ENCODE measurements around the gene OXSR1.
A peak's percentile ranks its signal among the peaks of the same experiment; 100 is the strongest.

The OXSR1 gene

DNA sequence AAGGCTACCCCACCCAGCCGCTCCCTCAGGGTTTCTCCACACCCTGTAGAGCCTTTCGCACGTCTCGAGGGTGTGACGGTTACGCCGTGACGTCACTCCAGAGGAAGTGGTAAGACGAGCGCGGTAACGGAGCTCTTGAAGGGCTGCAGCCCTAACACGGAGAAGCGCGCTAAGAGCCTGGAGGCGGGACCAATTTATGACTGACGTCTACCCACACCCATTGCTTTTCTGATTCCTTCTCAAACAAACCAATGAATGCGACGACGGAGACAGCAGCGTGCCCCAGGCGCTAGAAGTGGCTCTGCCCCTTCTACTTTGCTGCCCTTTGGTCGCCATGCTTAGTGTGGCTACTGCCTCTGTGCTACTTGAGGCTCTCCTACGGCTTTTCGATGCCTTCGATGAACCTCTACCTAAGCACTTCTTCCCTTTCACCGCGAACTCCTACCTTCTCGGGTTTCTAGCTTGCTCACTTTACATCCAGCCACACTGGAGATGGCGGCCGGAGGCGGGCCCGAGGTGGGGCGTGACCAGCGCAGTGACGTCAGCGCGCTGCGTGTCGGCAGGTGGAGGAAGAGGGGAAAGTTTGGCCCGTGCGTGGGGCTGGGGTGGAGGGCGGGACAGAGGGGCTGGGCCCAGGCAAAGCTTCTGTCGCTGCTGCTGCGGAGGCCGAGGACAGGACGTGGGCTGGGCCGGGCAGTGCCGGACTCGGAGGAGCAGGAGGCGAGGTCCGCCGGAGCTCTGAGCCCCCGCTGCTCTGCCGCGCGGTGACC, at the start of gene OXSR1:
OXSR1 (plus strand) TSS at position 586 of the 770 bp plus-strand sequence. CDS start 340 bp downstream, outside the sequence.
- peaks cover 8 to 10% of the 10 kb centered on the region in 2 donors for H3K4me1 ChIP-seq (ENCODE audit: control insufficient read depth in 1 of 2, insufficient read depth in 2 of 2, low read length in 2 of 2)
- no peaks in the 10 kb centered on the region for H3K27me3 ChIP-seq (ENCODE audit: control insufficient read depth in 1 of 2, insufficient read depth in 2 of 2, low read length in 2 of 2)
- no peaks in the 10 kb centered on the region for H3K9me3 ChIP-seq (ENCODE audit: control insufficient read depth in 1 of 2, low read length in 2 of 2)
- peak within 1 kb of the TSS; percentile 72 to 86 for H3K4me3 ChIP-seq (ENCODE audit: low read depth in 1 of 2, low read length in 2 of 2)
- H3K9ac ChIP-seq (ENCODE audit: low read depth in 1 of 2, low read length in 2 of 2), result peak within 1 kb of the TSS; percentile 76 to 92
- H3K27ac ChIP-seq (ENCODE audit: low read depth, low read length), result peak within 1 kb of the TSS; percentile 97
- no peaks in the 10 kb centered on the region for H3K36me3 ChIP-seq (ENCODE audit: control insufficient read depth in 1 of 2, insufficient read depth in 2 of 2, low read length in 2 of 2)

DNA sequence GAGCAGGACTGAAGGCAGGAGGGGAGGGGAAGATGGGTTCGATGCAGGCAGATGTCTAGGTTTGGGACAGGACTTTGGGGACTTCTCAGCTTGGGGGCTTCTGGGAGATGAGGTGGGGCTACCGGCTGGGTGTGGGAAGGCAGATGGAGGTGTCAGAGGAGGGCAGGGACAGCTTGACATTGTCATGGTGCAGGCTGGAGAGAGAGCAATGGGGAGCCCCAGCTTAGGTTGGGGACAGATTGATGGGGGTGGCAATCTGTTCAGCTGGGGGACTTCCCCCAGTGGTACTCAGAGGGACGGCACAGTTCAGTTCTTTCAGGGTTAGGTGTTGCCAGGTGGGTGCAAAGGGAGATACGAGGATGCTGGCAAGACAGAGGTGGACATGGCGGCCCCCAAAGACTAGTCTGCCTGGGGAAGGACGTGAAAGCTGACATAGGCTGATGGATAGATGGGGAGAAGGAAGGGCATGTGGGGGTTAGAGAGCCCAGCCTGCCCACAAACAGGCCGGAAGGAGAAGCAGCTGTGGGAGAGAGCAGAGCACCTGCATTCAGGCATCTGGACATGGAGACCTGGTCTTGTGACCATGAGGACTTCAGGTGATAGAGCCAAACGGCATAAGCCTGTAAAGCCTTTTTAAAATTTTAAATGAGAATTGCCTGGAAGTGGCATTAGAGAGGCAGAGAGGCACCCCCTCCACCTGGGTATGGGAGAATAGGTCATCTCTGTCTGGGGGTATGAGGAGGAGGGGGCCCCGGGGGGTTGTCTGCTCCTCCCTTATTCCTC, 49.5 kb upstream of the OXSR1 start:
- peaks cover 14% of the 10 kb centered on the region in 2 donors for H3K36me3 ChIP-seq (ENCODE audit: control insufficient read depth in 1 of 2, insufficient read depth in 2 of 2, low read length in 2 of 2)
- H3K27ac ChIP-seq (ENCODE audit: low read depth, low read length), result no peak overlapping the region
- H3K4me1 ChIP-seq (ENCODE audit: control insufficient read depth in 1 of 2, insufficient read depth in 2 of 2, low read length in 2 of 2), result peaks cover 0 to 3% of the 10 kb centered on the region in 2 donors
- no peaks in the 10 kb centered on the region for H3K27me3 ChIP-seq (ENCODE audit: control insufficient read depth in 1 of 2, insufficient read depth in 2 of 2, low read length in 2 of 2)
- H3K9me3 ChIP-seq (ENCODE audit: control insufficient read depth in 1 of 2, low read length in 2 of 2), result no peaks in the 10 kb centered on the region
- H3K4me3 ChIP-seq (ENCODE audit: low read depth in 1 of 2, low read length in 2 of 2), result no peak overlapping the region
- no peak overlapping the region for H3K9ac ChIP-seq (ENCODE audit: low read depth in 1 of 2, low read length in 2 of 2)

- Histone ChIP-seq H3K27ac (ENCODE audit: low read depth, low read length) (no peak overlapping the region), H3K36me3 (ENCODE audit: control insufficient read depth in 1 of 2, insufficient read depth in 2 of 2, low read length in 2 of 2) (peaks cover 19 to 22% of the 10 kb centered on the region in 2 donors), H3K27me3 (ENCODE audit: control insufficient read depth in 1 of 2, insufficient read depth in 2 of 2, low read length in 2 of 2) (no peaks in the 10 kb centered on the region), H3K4me1 (ENCODE audit: control insufficient read depth in 1 of 2, insufficient read depth in 2 of 2, low read length in 2 of 2) (peaks cover 0 to 3% of the 10 kb centered on the region in 2 donors), H3K4me3 (ENCODE audit: low read depth in 1 of 2, low read length in 2 of 2) (no peak overlapping the region), H3K9ac (ENCODE audit: low read depth in 1 of 2, low read length in 2 of 2) (no peak overlapping the region), H3K9me3 (ENCODE audit: control insufficient read depth in 1 of 2, low read length in 2 of 2) (no peaks in the 10 kb centered on the region)
Observed at GRCh38 chr3:38116471-38117162, 48.7 kb upstream of the OXSR1 start.

DNA sequence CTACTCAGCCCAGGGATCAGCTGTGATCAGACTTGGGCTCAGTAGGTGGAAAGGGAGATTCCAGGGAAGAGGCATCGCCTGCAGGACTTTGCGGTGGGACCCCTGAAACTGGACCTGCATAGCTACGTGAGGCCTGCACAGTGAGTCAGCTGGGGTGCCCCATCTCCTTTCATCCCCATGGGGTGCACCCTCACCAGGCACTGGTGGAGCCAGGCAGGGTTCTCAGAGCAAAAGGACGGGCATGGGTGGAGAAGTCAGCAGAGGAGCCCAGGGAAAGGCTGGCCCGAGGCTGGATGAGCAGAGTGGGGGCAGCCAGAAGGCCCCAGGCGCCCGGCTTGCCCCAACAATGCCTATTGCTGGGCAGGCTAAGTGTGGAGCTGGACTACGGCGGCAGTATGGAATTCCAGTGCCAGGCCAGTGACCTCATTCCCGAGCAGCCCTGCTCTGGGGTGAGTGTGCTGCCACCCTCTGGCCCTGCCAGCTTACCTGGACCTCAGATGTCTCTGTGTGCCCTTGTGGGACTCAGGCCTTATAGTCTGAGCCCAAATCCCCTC, 48.1 kb upstream of the OXSR1 start:
- Histone ChIP-seq H3K36me3 (ENCODE audit: control insufficient read depth in 1 of 2, insufficient read depth in 2 of 2, low read length in 2 of 2) (peaks cover 25 to 28% of the 10 kb centered on the region in 2 donors), H3K27ac (ENCODE audit: low read depth, low read length) (no peak overlapping the region), H3K27me3 (ENCODE audit: control insufficient read depth in 1 of 2, insufficient read depth in 2 of 2, low read length in 2 of 2) (no peaks in the 10 kb centered on the region), H3K4me1 (ENCODE audit: control insufficient read depth in 1 of 2, insufficient read depth in 2 of 2, low read length in 2 of 2) (peaks cover 0 to 3% of the 10 kb centered on the region in 2 donors), H3K9me3 (ENCODE audit: control insufficient read depth in 1 of 2, low read length in 2 of 2) (no peaks in the 10 kb centered on the region), H3K9ac (ENCODE audit: low read depth in 1 of 2, low read length in 2 of 2) (no peak overlapping the region), H3K4me3 (ENCODE audit: low read depth in 1 of 2, low read length in 2 of 2) (no peak overlapping the region)

DNA sequence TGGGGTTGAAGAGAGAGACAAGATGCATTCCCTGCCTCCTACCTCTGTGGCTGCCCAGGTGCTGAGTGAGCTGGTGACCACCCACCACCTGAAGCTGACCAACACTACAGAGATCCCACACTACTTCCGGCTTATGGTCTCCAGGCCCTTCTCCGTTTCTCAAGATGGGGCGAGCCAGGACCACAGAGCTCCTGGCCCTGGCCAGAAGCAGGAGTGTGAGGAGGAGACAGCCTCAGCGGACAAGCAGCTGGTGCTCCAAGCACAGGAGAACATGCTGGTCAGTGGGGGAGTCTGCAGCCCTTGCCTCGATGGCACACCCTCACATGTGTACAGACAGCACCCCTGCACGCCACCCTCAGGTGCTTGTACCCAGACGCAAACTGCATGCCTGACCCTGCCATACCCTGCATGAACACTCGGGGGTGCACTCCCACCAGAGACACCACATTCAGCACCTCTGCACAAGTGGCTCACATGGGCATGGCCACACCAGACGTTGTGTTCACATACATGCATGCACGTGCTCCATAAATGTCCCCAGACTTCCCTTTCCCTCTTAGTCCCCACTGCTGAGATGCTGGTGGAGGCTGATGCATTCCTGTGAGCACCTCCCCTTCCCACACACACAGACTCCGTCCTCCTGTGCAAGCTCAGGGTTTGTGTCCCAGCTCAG, 47.5 kb upstream of the OXSR1 start:
- no peaks in the 10 kb centered on the region for H3K27me3 ChIP-seq (ENCODE audit: control insufficient read depth in 1 of 2, insufficient read depth in 2 of 2, low read length in 2 of 2)
- no peak overlapping the region for H3K27ac ChIP-seq (ENCODE audit: low read depth, low read length)
- peaks cover 0 to 3% of the 10 kb centered on the region in 2 donors for H3K4me1 ChIP-seq (ENCODE audit: control insufficient read depth in 1 of 2, insufficient read depth in 2 of 2, low read length in 2 of 2)
- peaks cover 32 to 35% of the 10 kb centered on the region in 2 donors for H3K36me3 ChIP-seq (ENCODE audit: control insufficient read depth in 1 of 2, insufficient read depth in 2 of 2, low read length in 2 of 2)
- no peak overlapping the region for H3K9ac ChIP-seq (ENCODE audit: low read depth in 1 of 2, low read length in 2 of 2)
- no peaks in the 10 kb centered on the region for H3K9me3 ChIP-seq (ENCODE audit: control insufficient read depth in 1 of 2, low read length in 2 of 2)
- H3K4me3 ChIP-seq (ENCODE audit: low read depth in 1 of 2, low read length in 2 of 2), result no peak overlapping the region

DNA sequence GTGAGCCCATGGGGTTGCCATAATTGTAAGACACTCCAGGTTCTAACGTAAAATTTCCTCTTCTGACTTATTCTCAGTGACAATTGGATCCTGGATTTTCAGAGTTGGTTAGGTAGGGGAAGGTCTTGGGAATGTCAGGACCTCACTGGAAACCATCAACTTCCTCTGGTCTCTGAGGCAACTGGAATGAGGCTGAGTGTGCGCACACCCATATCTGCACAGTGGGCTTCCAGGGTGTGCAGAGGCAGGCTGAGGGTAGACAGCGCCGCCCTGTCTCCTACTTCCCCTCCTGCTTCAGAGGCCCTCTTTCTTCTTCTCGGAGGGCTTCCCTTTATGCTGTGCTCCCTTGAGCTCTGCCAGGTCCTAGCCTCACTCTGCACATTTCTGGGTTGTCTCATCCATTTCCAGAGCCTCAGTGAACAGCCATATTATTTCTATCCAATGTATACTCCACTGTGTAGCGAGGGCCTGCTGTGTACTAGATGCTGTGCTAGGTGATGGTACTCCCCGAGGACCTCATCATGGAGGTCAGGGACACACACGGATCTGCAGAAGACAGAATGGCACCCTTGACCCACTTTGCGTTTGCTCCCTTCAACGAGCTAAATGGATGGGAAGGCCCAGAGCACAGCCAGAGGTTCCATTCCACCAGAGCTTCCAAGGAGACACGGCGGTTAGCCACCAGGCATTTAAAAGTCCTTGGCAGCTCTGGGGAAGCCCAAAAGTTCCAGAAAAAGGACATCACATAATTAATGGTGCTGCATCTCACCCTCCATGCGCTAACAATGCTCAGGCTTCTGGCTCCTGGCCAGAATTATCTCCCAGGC, 46.7 kb upstream of the OXSR1 start:
- peaks cover 35 to 39% of the 10 kb centered on the region in 2 donors for H3K36me3 ChIP-seq (ENCODE audit: control insufficient read depth in 1 of 2, insufficient read depth in 2 of 2, low read length in 2 of 2)
- H3K4me3 ChIP-seq (ENCODE audit: low read depth in 1 of 2, low read length in 2 of 2), result no peak overlapping the region
- H3K27me3 ChIP-seq (ENCODE audit: control insufficient read depth in 1 of 2, insufficient read depth in 2 of 2, low read length in 2 of 2), result no peaks in the 10 kb centered on the region
- no peak overlapping the region for H3K9ac ChIP-seq (ENCODE audit: low read depth in 1 of 2, low read length in 2 of 2)
- H3K9me3 ChIP-seq (ENCODE audit: control insufficient read depth in 1 of 2, low read length in 2 of 2), result no peaks in the 10 kb centered on the region
- peaks cover 0 to 3% of the 10 kb centered on the region in 2 donors for H3K4me1 ChIP-seq (ENCODE audit: control insufficient read depth in 1 of 2, insufficient read depth in 2 of 2, low read length in 2 of 2)
- H3K27ac ChIP-seq (ENCODE audit: low read depth, low read length), result no peak overlapping the region

GRCh38 chr3:38119248-38119544, 46.1 kb upstream of the OXSR1 start:
- no peaks in the 10 kb centered on the region for H3K27me3 ChIP-seq (ENCODE audit: control insufficient read depth in 1 of 2, insufficient read depth in 2 of 2, low read length in 2 of 2)
- no peak overlapping the region for H3K4me3 ChIP-seq (ENCODE audit: low read depth in 1 of 2, low read length in 2 of 2)
- H3K36me3 ChIP-seq (ENCODE audit: control insufficient read depth in 1 of 2, insufficient read depth in 2 of 2, low read length in 2 of 2), result peaks cover 35 to 41% of the 10 kb centered on the region in 2 donors
- no peak overlapping the region for H3K9ac ChIP-seq (ENCODE audit: low read depth in 1 of 2, low read length in 2 of 2)
- no peaks in the 10 kb centered on the region for H3K9me3 ChIP-seq (ENCODE audit: control insufficient read depth in 1 of 2, low read length in 2 of 2)
- peaks cover 0 to 3% of the 10 kb centered on the region in 2 donors for H3K4me1 ChIP-seq (ENCODE audit: control insufficient read depth in 1 of 2, insufficient read depth in 2 of 2, low read length in 2 of 2)
- no peak overlapping the region for H3K27ac ChIP-seq (ENCODE audit: low read depth, low read length)

- H3K9ac ChIP-seq (ENCODE audit: low read depth in 1 of 2, low read length in 2 of 2), result no peak overlapping the region
- H3K4me3 ChIP-seq (ENCODE audit: low read depth in 1 of 2, low read length in 2 of 2), result no peak overlapping the region
- peaks cover 38 to 49% of the 10 kb centered on the region in 2 donors for H3K36me3 ChIP-seq (ENCODE audit: control insufficient read depth in 1 of 2, insufficient read depth in 2 of 2, low read length in 2 of 2)
- peaks cover 0 to 3% of the 10 kb centered on the region in 2 donors for H3K4me1 ChIP-seq (ENCODE audit: control insufficient read depth in 1 of 2, insufficient read depth in 2 of 2, low read length in 2 of 2)
- H3K27me3 ChIP-seq (ENCODE audit: control insufficient read depth in 1 of 2, insufficient read depth in 2 of 2, low read length in 2 of 2), result no peaks in the 10 kb centered on the region
- H3K9me3 ChIP-seq (ENCODE audit: control insufficient read depth in 1 of 2, low read length in 2 of 2), result no peaks in the 10 kb centered on the region
- H3K27ac ChIP-seq (ENCODE audit: low read depth, low read length), result no peak overlapping the region
Observed at GRCh38 chr3:38119821-38120692, 45.3 kb upstream of the OXSR1 start.
